ENCODE measurements around the gene TGM4. TPM values are rescaled to one million over a fixed set of nuclear protein-coding genes. Genes with fewer than 3 reads are reported as not detected.
A peak's percentile ranks its signal among the peaks of the same experiment; 100 is the strongest.

Gene TGM4
- total RNA-seq, 1 donor from 2014 or later: 0.09 TPM

DNA sequence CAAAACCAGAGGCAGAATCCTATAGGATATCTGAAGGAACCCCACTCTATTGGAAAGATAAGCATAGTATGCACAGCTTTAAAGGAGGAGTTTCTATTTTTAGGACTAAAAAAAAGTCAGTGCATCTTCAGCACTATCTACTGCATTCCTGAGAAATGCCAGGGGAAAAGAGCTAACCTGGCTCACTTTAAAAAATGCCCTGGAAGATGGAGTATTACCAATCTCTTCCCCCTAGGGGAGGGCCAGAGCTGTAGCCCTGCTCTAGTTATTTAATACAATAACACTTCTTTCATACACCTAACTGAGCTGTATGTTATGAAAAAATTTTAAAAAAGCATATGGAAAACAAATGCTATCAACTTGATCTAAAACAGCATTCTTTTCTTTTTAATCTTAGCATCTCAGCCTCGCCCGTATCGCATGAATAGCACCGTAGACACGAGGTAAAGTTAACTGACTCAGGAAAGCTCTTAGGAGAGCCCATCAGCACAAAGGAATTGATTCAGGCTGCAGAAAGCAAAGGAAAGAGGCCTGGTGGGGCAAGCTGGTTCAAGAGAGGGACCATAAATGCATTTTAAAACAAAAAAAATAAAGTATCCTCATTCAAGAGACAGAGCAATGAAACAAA lies 50.2 kb downstream of the TGM4 start:
- Mint-ChIP-seq H3K36me3 (peaks cover 21% of the 10 kb centered on the region), H3K27ac (peak overlapping the region; percentile 76), H3K27me3 (ENCODE audit: low read depth) (no peaks in the 10 kb centered on the region), H3K9me3 (no peaks in the 10 kb centered on the region), H3K4me1 (peaks cover 15% of the 10 kb centered on the region), H3K4me3 (no peak overlapping the region)
- no peak for TF ChIP-seq CTCF (IDR thresholded peaks at IDR 0.05; ENCODE audit: unreplicated experiment)
- no peak for DNase-seq (ENCODE audit: low spot score in 2 of 2, unreplicated experiment in 2 of 2)

- Mint-ChIP-seq H3K27me3 (ENCODE audit: low read depth) (no peaks in the 10 kb centered on the region), H3K4me1 (peaks cover 15% of the 10 kb centered on the region), H3K36me3 (peaks cover 17% of the 10 kb centered on the region), H3K9me3 (no peaks in the 10 kb centered on the region), H3K27ac (no peak overlapping the region), H3K4me3 (no peak overlapping the region)
- no peak for TF ChIP-seq CTCF (IDR thresholded peaks at IDR 0.05; ENCODE audit: unreplicated experiment)
- DNase-seq (ENCODE audit: low spot score in 2 of 2, unreplicated experiment in 2 of 2): no peak
These were observed 51.8 kb downstream of the TGM4 start for GRCh38 chr3:44926172-44926571.

DNA sequence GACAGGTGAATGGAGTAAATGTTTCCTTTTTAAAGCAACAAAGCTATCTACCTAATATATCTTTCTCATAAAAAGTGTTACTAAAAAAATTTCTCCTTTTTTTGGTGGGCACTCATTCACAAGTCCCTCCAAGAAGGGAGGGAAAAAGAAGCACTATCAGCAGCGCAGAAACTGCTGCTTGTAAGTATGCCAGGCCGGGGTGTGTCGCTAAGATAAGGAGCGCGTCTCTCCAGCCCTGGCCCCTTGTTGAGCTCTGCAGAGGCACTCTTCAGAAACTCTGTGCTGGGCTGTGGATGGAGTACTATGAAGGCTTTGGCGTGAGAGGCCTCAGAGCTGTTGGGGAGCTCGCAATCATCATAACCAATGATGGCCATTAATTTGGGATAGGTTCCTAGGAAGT lies 52.5 kb downstream of the TGM4 start:
- DNase-seq (ENCODE audit: low spot score in 2 of 2, unreplicated experiment in 2 of 2): no peak
- Mint-ChIP-seq H3K27ac (no peak overlapping the region), H3K4me3 (no peak overlapping the region), H3K9me3 (no peaks in the 10 kb centered on the region), H3K4me1 (peaks cover 15% of the 10 kb centered on the region), H3K27me3 (ENCODE audit: low read depth) (no peaks in the 10 kb centered on the region), H3K36me3 (peaks cover 17% of the 10 kb centered on the region)
- TF ChIP-seq CTCF (IDR thresholded peaks at IDR 0.05; ENCODE audit: unreplicated experiment): no peak

- no peak for TF ChIP-seq CTCF (IDR thresholded peaks at IDR 0.05; ENCODE audit: unreplicated experiment)
- H3K4me3 Mint-ChIP-seq: no peak overlapping the region
These were observed 53.0 kb downstream of the TGM4 start for GRCh38 chr3:44927371-44927770.

DNA sequence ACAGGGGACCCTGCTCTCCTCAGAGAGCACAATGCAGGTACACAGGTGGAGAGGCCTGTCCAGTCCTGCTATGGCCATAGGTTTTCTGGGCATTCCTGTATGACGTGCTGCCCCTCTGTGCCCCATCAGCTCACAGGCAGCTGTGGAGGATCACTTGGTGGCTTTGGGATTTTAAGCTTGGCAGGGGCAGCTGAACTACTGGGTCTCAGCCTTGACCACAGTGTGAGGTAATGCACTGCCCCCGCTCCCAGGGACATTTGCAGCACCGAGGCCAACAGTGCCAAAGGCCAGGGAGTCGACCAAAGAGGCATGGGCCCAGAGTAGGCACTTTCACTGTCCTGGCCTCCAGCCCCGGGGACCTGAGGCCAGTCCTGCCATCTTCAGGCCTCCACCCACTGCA lies 55.4 kb downstream of the TGM4 start:
- Mint-ChIP-seq H3K36me3 (peaks cover 24% of the 10 kb centered on the region), H3K4me1 (peaks cover 4% of the 10 kb centered on the region), H3K27ac (no peak overlapping the region), H3K27me3 (ENCODE audit: low read depth) (no peaks in the 10 kb centered on the region), H3K9me3 (no peaks in the 10 kb centered on the region), H3K4me3 (no peak overlapping the region)
- no peak for DNase-seq (ENCODE audit: low spot score in 2 of 2, unreplicated experiment in 2 of 2)
- no peak for TF ChIP-seq CTCF (IDR thresholded peaks at IDR 0.05; ENCODE audit: unreplicated experiment)

More at GRCh38 chr3:44927371-44927770, 53.0 kb downstream of the TGM4 start:
- Mint-ChIP-seq H3K27me3 (ENCODE audit: low read depth) (no peaks in the 10 kb centered on the region), H3K27ac (no peak overlapping the region), H3K9me3 (no peaks in the 10 kb centered on the region), H3K36me3 (peaks cover 17% of the 10 kb centered on the region), H3K4me1 (peaks cover 15% of the 10 kb centered on the region)
- no peak for DNase-seq (ENCODE audit: low spot score in 2 of 2, unreplicated experiment in 2 of 2)

DNA sequence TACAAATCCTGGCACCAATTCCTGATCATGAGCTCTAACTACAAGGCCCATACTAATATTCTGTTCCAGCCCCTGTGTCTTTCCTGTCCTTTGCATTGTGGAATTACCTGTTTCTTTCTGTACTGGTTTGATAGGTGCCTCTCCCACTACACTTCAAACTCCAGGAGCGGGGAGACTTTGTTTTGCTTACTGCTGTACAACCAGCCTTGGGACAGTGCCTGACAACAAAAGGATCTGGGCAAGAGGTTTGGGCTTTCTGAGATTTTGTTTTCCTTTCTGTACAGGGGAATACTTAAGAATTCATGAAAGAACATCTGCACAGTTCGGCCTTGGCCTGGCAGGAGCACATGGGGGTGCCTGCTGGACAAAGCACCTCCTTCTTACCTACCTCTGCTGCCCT lies 56.5 kb downstream of the TGM4 start:
- TF ChIP-seq CTCF (IDR thresholded peaks at IDR 0.05; ENCODE audit: unreplicated experiment): no peak
- Mint-ChIP-seq H3K4me1 (no peaks in the 10 kb centered on the region), H3K27ac (no peak overlapping the region), H3K27me3 (ENCODE audit: low read depth) (no peaks in the 10 kb centered on the region), H3K36me3 (peaks cover 30% of the 10 kb centered on the region), H3K9me3 (no peaks in the 10 kb centered on the region), H3K4me3 (no peak overlapping the region)
- no peak for DNase-seq (ENCODE audit: low spot score in 2 of 2, unreplicated experiment in 2 of 2)
